H9 (cell line): ENCODE data around the gene LRP1B. TPM values are rescaled to one million over a fixed set of nuclear protein-coding genes. Genes with fewer than 3 reads are reported as not detected.

Experiments used
- DNase-seq: peaks from one replicate; pipeline ENCODE4 v3.0.0-alpha.2; 2017
- H2AFZ ChIP-seq: one replicate; pipeline ENCODE4 v1.6.1; 2013; ENCODE audit warnings: mild to moderate bottlenecking, low read length, control low read depth, moderate library complexity
- H2AK5ac ChIP-seq: 2 replicates; pipeline ENCODE4 v1.6.1; 2013; ENCODE audit warnings: low read length, control low read depth, mixed read lengths; ENCODE audit not compliant: insufficient read length
- H2BK120ac ChIP-seq: one replicate; pipeline ENCODE4 v1.6.1; 2013; ENCODE audit warnings: low read depth, mild to moderate bottlenecking, low read length, control low read depth, inconsistent platforms; ENCODE audit not compliant: poor library complexity, severe bottlenecking
- H2BK12ac ChIP-seq: 2 replicates; pipeline ENCODE4 v1.6.1; 2013; ENCODE audit warnings: low read length, control low read depth, mixed read lengths, low read depth; ENCODE audit not compliant: insufficient read length
- H2BK15ac ChIP-seq: 2 replicates; pipeline ENCODE4 v1.6.1; 2013; ENCODE audit warnings: low read depth, low read length, control low read depth
- H2BK20ac ChIP-seq: one replicate; pipeline ENCODE4 v1.6.1; 2013; ENCODE audit warnings: low read depth, mild to moderate bottlenecking, low read length, control low read depth, inconsistent platforms; ENCODE audit not compliant: poor library complexity, severe bottlenecking
- H2BK5ac ChIP-seq: 2 replicates; pipeline ENCODE4 v1.6.1; 2013; ENCODE audit warnings: low read length, control low read depth, mixed read lengths; ENCODE audit not compliant: insufficient read length
- H3K14ac ChIP-seq: 2 replicates; pipeline ENCODE4 v1.6.1; 2013; ENCODE audit warnings: low read length, control low read depth; ENCODE audit not compliant: insufficient read depth
- H3K18ac ChIP-seq: 2 replicates; pipeline ENCODE4 v1.6.1; 2013; ENCODE audit warnings: low read depth, mild to moderate bottlenecking, mixed read lengths, low read length, control low read depth; ENCODE audit not compliant: insufficient read length
- H3K23ac ChIP-seq: 2 replicates; pipeline ENCODE4 v1.6.1; 2013; ENCODE audit warnings: low read length, control low read depth, mixed read lengths, low read depth; ENCODE audit not compliant: insufficient read length
- H3K23me2 ChIP-seq: 2 replicates; pipeline ENCODE4 v1.6.1; 2013; ENCODE audit warnings: low read depth, mild to moderate bottlenecking, mixed read lengths, low read length, control low read depth; ENCODE audit not compliant: insufficient read length, poor library complexity, severe bottlenecking
- H3K27ac ChIP-seq: 2 replicates; pipeline ENCODE4 v1.5.1; 2013; ENCODE audit warnings: low read length, control low read depth, mixed read lengths, low read depth; ENCODE audit not compliant: insufficient read length
- H3K27me3 ChIP-seq: 2 replicates; pipeline ENCODE4 v1.6.1; 2013; ENCODE audit warnings: low read length, control low read depth, inconsistent platforms; ENCODE audit not compliant: insufficient read depth
- H3K4ac ChIP-seq: 2 replicates; pipeline ENCODE4 v1.6.1; 2013; ENCODE audit warnings: low read depth, mild to moderate bottlenecking, control low read depth, inconsistent platforms, low read length, moderate library complexity
- H3K4me1 ChIP-seq: 2 replicates; pipeline ENCODE4 v1.6.1; 2013; ENCODE audit warnings: low read length, control low read depth, inconsistent platforms; ENCODE audit not compliant: insufficient read depth
- H3K4me2 ChIP-seq: 2 replicates; pipeline ENCODE4 v1.6.1; 2013; ENCODE audit warnings: low read length, control low read depth, mixed read lengths; ENCODE audit not compliant: insufficient read length, insufficient read depth
- H3K56ac ChIP-seq: 2 replicates; pipeline ENCODE4 v1.6.1; 2013; ENCODE audit warnings: low read depth, mild to moderate bottlenecking, mixed read lengths, low read length, control low read depth; ENCODE audit not compliant: insufficient read length
- H3K79me1 ChIP-seq: 2 replicates; pipeline ENCODE4 v1.6.1; 2013; ENCODE audit warnings: low read depth, mild to moderate bottlenecking, moderate library complexity, low read length, control low read depth, inconsistent platforms; ENCODE audit not compliant: insufficient read depth, poor library complexity, severe bottlenecking
- H3K79me2 ChIP-seq: 2 replicates; pipeline ENCODE4 v1.6.1; 2013; ENCODE audit warnings: low read length, control low read depth, inconsistent platforms; ENCODE audit not compliant: insufficient read depth
- H3K9ac ChIP-seq: 2 replicates; pipeline ENCODE4 v1.6.1; 2013; ENCODE audit warnings: low read length, control low read depth, mixed read lengths; ENCODE audit not compliant: insufficient read length; ENCODE audit errors: extremely low read depth
- H3K9me3 ChIP-seq: one replicate; pipeline ENCODE4 v1.6.1; 2013; ENCODE audit warnings: low read depth, low read length, inconsistent platforms; ENCODE audit not compliant: control insufficient read depth
- H3T11ph ChIP-seq: one replicate; pipeline ENCODE4 v1.6.1; 2013; ENCODE audit warnings: mild to moderate bottlenecking, low read length, control low read depth, inconsistent platforms
- H4K20me1 ChIP-seq: one replicate; pipeline ENCODE4 v1.6.1; 2013; ENCODE audit not compliant: control insufficient read depth, insufficient read length, insufficient read depth
- H4K5ac ChIP-seq: 2 replicates; pipeline ENCODE4 v1.6.1; 2013; ENCODE audit warnings: low read depth, mild to moderate bottlenecking, mixed read lengths, low read length, control low read depth; ENCODE audit not compliant: insufficient read length
- H4K8ac ChIP-seq: replicated peaks from 2 replicates; pipeline ENCODE4 v1.6.1; 2013; ENCODE audit warnings: low read length, control low read depth, mixed read lengths, low read depth; ENCODE audit not compliant: insufficient read length
- H4K91ac ChIP-seq: 2 replicates; pipeline ENCODE4 v1.6.1; 2013; ENCODE audit warnings: low read depth, mild to moderate bottlenecking, moderate library complexity, mixed read lengths, low read length, control low read depth; ENCODE audit not compliant: insufficient read length
- H3K27ac Mint-ChIP-seq, 3 experiments: 2 replicates in 2 of 3; 3 replicates in 1 of 3; pipeline ENCODE4 v1.8.0; 2020 to 2021; ENCODE audit warnings: mixed read lengths in 3 of 3, mild to moderate bottlenecking in 1 of 3, moderate library complexity in 1 of 3
- H3K27me3 Mint-ChIP-seq: 2 replicates; pipeline ENCODE4 v1.8.0; 2021; ENCODE audit warnings: low read depth, mild to moderate bottlenecking, moderate library complexity, mixed read lengths
- H3K36me3 Mint-ChIP-seq, 3 experiments: 2 replicates in 2 of 3; 3 replicates in 1 of 3; pipeline ENCODE4 v1.8.0; 2020 to 2021; ENCODE audit warnings: low read depth in 3 of 3, mixed read lengths in 3 of 3; ENCODE audit not compliant: insufficient read depth in 1 of 3
- H3K4me1 Mint-ChIP-seq, 2 experiments: 2 replicates each; pipeline ENCODE4 v1.8.0; 2020; ENCODE audit warnings: mixed read lengths in 2 of 2
- H3K4me3 Mint-ChIP-seq, 2 experiments: 2 replicates in 1 of 2; 3 replicates in 1 of 2; pipeline ENCODE4 v1.8.0; 2020 to 2021; ENCODE audit warnings: mild to moderate bottlenecking in 2 of 2, mixed read lengths in 2 of 2, moderate library complexity in 1 of 2
- H3K9me3 Mint-ChIP-seq, 2 experiments: 2 replicates in 1 of 2; 3 replicates in 1 of 2; pipeline ENCODE4 v1.8.0; 2020; ENCODE audit warnings: mild to moderate bottlenecking in 2 of 2, mixed read lengths in 2 of 2, moderate library complexity in 1 of 2
- CTCF ChIP-seq: fragments of 200-600 bp; sonication (generic); conservative IDR thresholded peaks from 3 replicates; pipeline ENCODE4 v1.8.0; 2021; ENCODE audit warnings: antibody characterized with exemption, mild to moderate bottlenecking
- WGBS: extraction: QIAGEN DNeasy Blood & Tissue Kit; methylation state at CpG from one replicate; pipeline ENCODE4 v1.1.7; 2013; ENCODE audit warnings: missing lambda C conversion rate, low lambda C conversion rate, mixed read lengths; ENCODE audit not compliant: insufficient read length; ENCODE audit errors: extremely low coverage; 5-methylcytosine and 5-hydroxymethylcytosine counted together
- total RNA-seq: library from RNA; stranded (reverse); gene quantifications from 2 replicates; pipeline ENCODE4 v1.2.1, GENCODE V29; 2021

LRP1B gene
- total RNA-seq, 1 experiment from 2014 or later, result not detected

- Histone ChIP-seq H3K27me3 (no peaks in the 10 kb centered on the region), H3K9ac (no peak overlapping the region), H3K4me2 (no peak overlapping the region), H3K23me2 (no peaks in the 10 kb centered on the region), H3K4me1 (no peaks in the 10 kb centered on the region), H2BK15ac (no peak overlapping the region), H3K9me3 (no peaks in the 10 kb centered on the region), H2BK20ac (no peak overlapping the region), H3K23ac (no peak overlapping the region), H3K14ac (no peak overlapping the region), H3K56ac (no peak overlapping the region), H3K4ac (no peak overlapping the region), H4K20me1 (no peaks in the 10 kb centered on the region), H3K79me2 (no peaks in the 10 kb centered on the region), H2BK5ac (no peak overlapping the region), H3T11ph (no peak overlapping the region), H2BK12ac (no peak overlapping the region), H2AK5ac (no peak overlapping the region), H3K18ac (no peak overlapping the region), H4K91ac (no peak overlapping the region), H4K5ac (no peak overlapping the region), H3K27ac (no peak overlapping the region), H2BK120ac (no peak overlapping the region), H4K8ac (no peak overlapping the region), H3K79me1 (no peaks in the 10 kb centered on the region), H2AFZ (no peak overlapping the region)
- H3K9me3 Mint-ChIP-seq, result no peaks in the 10 kb centered on the region
- H3K4me1 Mint-ChIP-seq, result no peaks in the 10 kb centered on the region
- H3K27ac Mint-ChIP-seq, result no peak overlapping the region
- no peak overlapping the region for H3K4me3 Mint-ChIP-seq
- DNase-seq, result no peak
- no peak for TF ChIP-seq CTCF
- no peaks in the 10 kb centered on the region for H3K36me3 Mint-ChIP-seq
- no peaks in the 10 kb centered on the region for H3K27me3 Mint-ChIP-seq
- WGBS, result no CpG with 5 or more reads among the region's 3 CpGs
Observed at GRCh38 chr2:140841141-140841540, 1289.7 kb downstream of the LRP1B start.
